GM23338 (cell line): Measurements from ENCODE around the gene DGLUCY. TPM values are rescaled to one million over a fixed set of nuclear protein-coding genes. Genes with fewer than 3 reads are reported as not detected.

Experiments
- ATAC-seq: fragments of 200-7000 bp; cut with Tn5 transposase; 3 replicates; pipeline ENCODE4 v1.9.1; 2020
- DNase-seq: peaks from one replicate; pipeline ENCODE4 v3.0.0-alpha.2; 2015; ENCODE audit warnings: low spot score
- H2AFZ ChIP-seq: fragments of 200-600 bp; sonication (generic); 2 replicates; pipeline ENCODE4 v1.8.0; 2016; ENCODE audit warnings: antibody characterized with exemption, mild to moderate bottlenecking, moderate library complexity
- H3F3A ChIP-seq: fragments of 200-600 bp; sonication (generic); replicated peaks from 2 replicates; pipeline ENCODE4 v1.8.0; 2017; ENCODE audit warnings: antibody characterized with exemption, mixed run types, low read depth
- H3K27ac ChIP-seq: fragments of 200-600 bp; sonication (generic); 2 replicates; pipeline ENCODE4 v1.6.1; 2016; ENCODE audit warnings: low read depth
- H3K27me3 ChIP-seq: fragments of 200-600 bp; sonication (generic); 2 replicates; pipeline ENCODE4 v1.8.0; 2016; ENCODE audit warnings: mild to moderate bottlenecking, mixed run types, moderate library complexity; ENCODE audit not compliant: insufficient read depth
- H3K36me3 ChIP-seq: fragments of 200-600 bp; sonication (generic); 2 replicates; pipeline ENCODE4 v1.8.0; 2016; ENCODE audit warnings: mild to moderate bottlenecking; ENCODE audit not compliant: insufficient read depth
- H3K4me1 ChIP-seq: fragments of 200-600 bp; sonication (generic); 2 replicates; pipeline ENCODE4 v1.8.0; 2016; ENCODE audit warnings: mild to moderate bottlenecking, moderate library complexity; ENCODE audit not compliant: insufficient read depth
- H3K4me2 ChIP-seq: fragments of 200-600 bp; sonication (generic); 2 replicates; pipeline ENCODE4 v1.7.1; 2017; ENCODE audit warnings: mixed run types
- H3K4me3 ChIP-seq: fragments of 200-600 bp; sonication (generic); 2 replicates; pipeline ENCODE4 v1.6.1; 2016; ENCODE audit warnings: mixed run types
- H3K79me2 ChIP-seq: fragments of 200-600 bp; sonication (generic); replicated peaks from 2 replicates; pipeline ENCODE4 v1.8.0; 2017; ENCODE audit warnings: mild to moderate bottlenecking; ENCODE audit not compliant: insufficient read depth
- H3K9me2 ChIP-seq: fragments of 200-600 bp; sonication (generic); 2 replicates; pipeline ENCODE4 v1.8.0; 2017; ENCODE audit not compliant: insufficient read depth
- H4K20me1 ChIP-seq: fragments of 200-600 bp; sonication (generic); replicated peaks from 2 replicates; pipeline ENCODE4 v1.8.0; 2017; ENCODE audit warnings: mild to moderate bottlenecking; ENCODE audit not compliant: insufficient read depth
- H3K27ac Mint-ChIP-seq: 2 replicates; pipeline ENCODE4 v1.8.0; 2020; ENCODE audit warnings: inconsistent platforms, mild to moderate bottlenecking, moderate library complexity, mixed read lengths
- H3K27me3 Mint-ChIP-seq: 3 replicates; pipeline ENCODE4 v1.8.0; 2022; ENCODE audit warnings: low read depth, mild to moderate bottlenecking, moderate library complexity, mixed read lengths, inconsistent platforms; ENCODE audit not compliant: insufficient read depth, poor library complexity
- H3K36me3 Mint-ChIP-seq: 3 replicates; pipeline ENCODE4 v1.8.0; 2021; ENCODE audit warnings: low read depth, mild to moderate bottlenecking, inconsistent platforms, moderate library complexity, mixed read lengths
- H3K4me1 Mint-ChIP-seq: 3 replicates; pipeline ENCODE4 v1.8.0; 2020; ENCODE audit warnings: mild to moderate bottlenecking, inconsistent platforms, mixed read lengths
- H3K4me3 Mint-ChIP-seq: 3 replicates; pipeline ENCODE4 v1.8.0; 2021; ENCODE audit warnings: moderate library complexity, mild to moderate bottlenecking, inconsistent platforms, mixed read lengths
- H3K9me3 Mint-ChIP-seq: 3 replicates; pipeline ENCODE4 v1.8.0; 2020; ENCODE audit warnings: moderate library complexity, mild to moderate bottlenecking, inconsistent platforms, mixed read lengths
- CREB1 ChIP-seq: fragments of 250-450 bp; sonication (Bioruptor Pico); IDR thresholded peaks from 2 replicates; pipeline ENCODE4 v1.5.0; 2020; ENCODE audit warnings: low read depth, mild to moderate bottlenecking, moderate library complexity
- EZH2 ChIP-seq: fragments of 200-600 bp; sonication (generic); IDR thresholded peaks from one replicate; pipeline ENCODE4 v1.8.0; 2017; ENCODE audit warnings: antibody characterized with exemption, mild to moderate bottlenecking, low read depth; ENCODE audit not compliant: unreplicated experiment
- EZH2phosphoT487 ChIP-seq: fragments of 200-600 bp; sonication (generic); IDR thresholded peaks from one replicate; pipeline ENCODE4 v1.8.1; 2018; ENCODE audit warnings: antibody characterized with exemption; ENCODE audit not compliant: unreplicated experiment
- JUNB ChIP-seq: IDR thresholded peaks from one replicate; pipeline ENCODE4 v1.6.1; 2016; ENCODE audit warnings: antibody characterized with exemption; ENCODE audit not compliant: unreplicated experiment
- NANOG ChIP-seq: IDR thresholded peaks from 2 replicates; pipeline ENCODE4 v1.6.1; 2016; ENCODE audit warnings: antibody characterized with exemption, borderline replicate concordance
- POLR2AphosphoS5 ChIP-seq: IDR thresholded peaks from 2 replicates; pipeline ENCODE4 v1.6.1; 2016; ENCODE audit warnings: antibody characterized with exemption, low read depth
- STAT1 ChIP-seq: IDR thresholded peaks from one replicate; pipeline ENCODE4 v1.6.1; 2016; ENCODE audit warnings: antibody characterized with exemption; ENCODE audit not compliant: unreplicated experiment
- ZNF114 ChIP-seq: fragments of 250-450 bp; sonication (Bioruptor Pico); IDR thresholded peaks from 2 replicates; pipeline ENCODE4 v1.5.0; 2020; ENCODE audit warnings: mild to moderate bottlenecking, moderate library complexity
- ZNF331 ChIP-seq: fragments of 250-450 bp; sonication (Bioruptor Pico); IDR thresholded peaks from 2 replicates; pipeline ENCODE4 v1.5.0; 2020; ENCODE audit warnings: low read depth, mild to moderate bottlenecking, moderate library complexity
- polyA plus RNA-seq: library from polyadenylated mRNA; unstranded; fragments of >200 nt; fragmentation: Nextera tagmentation; extraction: Ambion mirVana; gene quantifications from 2 replicates; pipeline ENCODE4 v1.2.1, GENCODE V29; 2016
- total RNA-seq: library from RNA; depleted of rRNA; stranded (reverse); fragments of >200 nt; shearing (Covaris generic); gene quantifications from 2 replicates; pipeline ENCODE4 v1.2.3, GENCODE V29; 2014
- TF ChIP-seq, protein P1 (sequence below): fragments of 250-450 bp; sonication (Bioruptor Pico); IDR thresholded peaks from 2 replicates; pipeline ENCODE4 v1.5.0; 2020; ENCODE audit warnings: mild to moderate bottlenecking, moderate library complexity
- TF ChIP-seq, protein P2 (sequence below): IDR thresholded peaks from 2 replicates; pipeline ENCODE4 v1.6.1; 2016; ENCODE audit warnings: antibody characterized with exemption
- TF ChIP-seq, protein P3 (sequence below): IDR thresholded peaks from one replicate; pipeline ENCODE4 v1.6.1; 2018; ENCODE audit warnings: antibody characterized with exemption; ENCODE audit not compliant: unreplicated experiment
- TF ChIP-seq, protein P4 (sequence below), 2 experiments: fragments of 200-600 bp in 1 of 2; sonication (generic) in 1 of 2; conservative IDR thresholded peaks; 2 replicates each; pipeline versions ENCODE4 v1.5.1 to v1.6.1; 2016 to 2017; ENCODE audit warnings: antibody characterized with exemption in 2 of 2, low read depth in 2 of 2, mild to moderate bottlenecking in 2 of 2, moderate library complexity in 1 of 2

Gene DGLUCY
- total and polyA plus RNA-seq, 2 experiments from 2014 or later, result 14.6 to 31.6 TPM

DNA sequence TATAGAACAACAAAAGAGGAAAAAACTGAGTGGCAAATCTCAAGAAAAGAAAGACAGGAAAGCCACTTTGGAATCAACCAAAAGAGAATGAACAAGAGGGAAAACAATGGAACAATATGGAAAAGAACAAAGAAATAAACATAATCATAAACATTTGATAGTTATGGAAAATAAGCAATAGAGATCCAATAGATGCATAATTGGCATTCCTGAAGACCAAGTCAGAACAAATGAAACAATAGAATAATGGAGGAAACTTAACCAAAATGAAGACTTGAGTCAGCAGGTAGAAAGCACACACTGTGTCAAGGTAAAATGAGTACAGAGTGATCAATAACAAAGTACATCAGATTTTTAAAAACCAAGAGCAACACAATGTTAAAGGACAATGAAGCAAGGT, 43.3 kb upstream of the DGLUCY start:
- no peak overlapping the region for H3K4me3 Mint-ChIP-seq
- no peak overlapping the region for H3K27ac Mint-ChIP-seq
- no peaks in the 10 kb centered on the region for H3K4me1 Mint-ChIP-seq

More for the DNA sequence above, 43.3 kb upstream of the DGLUCY start:
- DNase-seq, result no peak
- Histone ChIP-seq H3K4me3 (no peak overlapping the region), H3K27me3 (no peaks in the 10 kb centered on the region), H3K9me2 (no peaks in the 10 kb centered on the region), H3K36me3 (no peaks in the 10 kb centered on the region), H2AFZ (no peak overlapping the region), H3K4me1 (no peaks in the 10 kb centered on the region), H3K4me2 (no peak overlapping the region), H4K20me1 (no peaks in the 10 kb centered on the region), H3K27ac (no peak overlapping the region), H3K79me2 (no peaks in the 10 kb centered on the region), H3F3A (no peaks in the 10 kb centered on the region)
- H3K9me3 Mint-ChIP-seq, result no peaks in the 10 kb centered on the region; the same call in 2 of the 3 replicates
- peaks cover 3% of the 10 kb centered on the region for H3K27me3 Mint-ChIP-seq
- no peak for ATAC-seq
- H3K36me3 Mint-ChIP-seq, result no peaks in the 10 kb centered on the region
- TF ChIP-seq, protein P1, sequence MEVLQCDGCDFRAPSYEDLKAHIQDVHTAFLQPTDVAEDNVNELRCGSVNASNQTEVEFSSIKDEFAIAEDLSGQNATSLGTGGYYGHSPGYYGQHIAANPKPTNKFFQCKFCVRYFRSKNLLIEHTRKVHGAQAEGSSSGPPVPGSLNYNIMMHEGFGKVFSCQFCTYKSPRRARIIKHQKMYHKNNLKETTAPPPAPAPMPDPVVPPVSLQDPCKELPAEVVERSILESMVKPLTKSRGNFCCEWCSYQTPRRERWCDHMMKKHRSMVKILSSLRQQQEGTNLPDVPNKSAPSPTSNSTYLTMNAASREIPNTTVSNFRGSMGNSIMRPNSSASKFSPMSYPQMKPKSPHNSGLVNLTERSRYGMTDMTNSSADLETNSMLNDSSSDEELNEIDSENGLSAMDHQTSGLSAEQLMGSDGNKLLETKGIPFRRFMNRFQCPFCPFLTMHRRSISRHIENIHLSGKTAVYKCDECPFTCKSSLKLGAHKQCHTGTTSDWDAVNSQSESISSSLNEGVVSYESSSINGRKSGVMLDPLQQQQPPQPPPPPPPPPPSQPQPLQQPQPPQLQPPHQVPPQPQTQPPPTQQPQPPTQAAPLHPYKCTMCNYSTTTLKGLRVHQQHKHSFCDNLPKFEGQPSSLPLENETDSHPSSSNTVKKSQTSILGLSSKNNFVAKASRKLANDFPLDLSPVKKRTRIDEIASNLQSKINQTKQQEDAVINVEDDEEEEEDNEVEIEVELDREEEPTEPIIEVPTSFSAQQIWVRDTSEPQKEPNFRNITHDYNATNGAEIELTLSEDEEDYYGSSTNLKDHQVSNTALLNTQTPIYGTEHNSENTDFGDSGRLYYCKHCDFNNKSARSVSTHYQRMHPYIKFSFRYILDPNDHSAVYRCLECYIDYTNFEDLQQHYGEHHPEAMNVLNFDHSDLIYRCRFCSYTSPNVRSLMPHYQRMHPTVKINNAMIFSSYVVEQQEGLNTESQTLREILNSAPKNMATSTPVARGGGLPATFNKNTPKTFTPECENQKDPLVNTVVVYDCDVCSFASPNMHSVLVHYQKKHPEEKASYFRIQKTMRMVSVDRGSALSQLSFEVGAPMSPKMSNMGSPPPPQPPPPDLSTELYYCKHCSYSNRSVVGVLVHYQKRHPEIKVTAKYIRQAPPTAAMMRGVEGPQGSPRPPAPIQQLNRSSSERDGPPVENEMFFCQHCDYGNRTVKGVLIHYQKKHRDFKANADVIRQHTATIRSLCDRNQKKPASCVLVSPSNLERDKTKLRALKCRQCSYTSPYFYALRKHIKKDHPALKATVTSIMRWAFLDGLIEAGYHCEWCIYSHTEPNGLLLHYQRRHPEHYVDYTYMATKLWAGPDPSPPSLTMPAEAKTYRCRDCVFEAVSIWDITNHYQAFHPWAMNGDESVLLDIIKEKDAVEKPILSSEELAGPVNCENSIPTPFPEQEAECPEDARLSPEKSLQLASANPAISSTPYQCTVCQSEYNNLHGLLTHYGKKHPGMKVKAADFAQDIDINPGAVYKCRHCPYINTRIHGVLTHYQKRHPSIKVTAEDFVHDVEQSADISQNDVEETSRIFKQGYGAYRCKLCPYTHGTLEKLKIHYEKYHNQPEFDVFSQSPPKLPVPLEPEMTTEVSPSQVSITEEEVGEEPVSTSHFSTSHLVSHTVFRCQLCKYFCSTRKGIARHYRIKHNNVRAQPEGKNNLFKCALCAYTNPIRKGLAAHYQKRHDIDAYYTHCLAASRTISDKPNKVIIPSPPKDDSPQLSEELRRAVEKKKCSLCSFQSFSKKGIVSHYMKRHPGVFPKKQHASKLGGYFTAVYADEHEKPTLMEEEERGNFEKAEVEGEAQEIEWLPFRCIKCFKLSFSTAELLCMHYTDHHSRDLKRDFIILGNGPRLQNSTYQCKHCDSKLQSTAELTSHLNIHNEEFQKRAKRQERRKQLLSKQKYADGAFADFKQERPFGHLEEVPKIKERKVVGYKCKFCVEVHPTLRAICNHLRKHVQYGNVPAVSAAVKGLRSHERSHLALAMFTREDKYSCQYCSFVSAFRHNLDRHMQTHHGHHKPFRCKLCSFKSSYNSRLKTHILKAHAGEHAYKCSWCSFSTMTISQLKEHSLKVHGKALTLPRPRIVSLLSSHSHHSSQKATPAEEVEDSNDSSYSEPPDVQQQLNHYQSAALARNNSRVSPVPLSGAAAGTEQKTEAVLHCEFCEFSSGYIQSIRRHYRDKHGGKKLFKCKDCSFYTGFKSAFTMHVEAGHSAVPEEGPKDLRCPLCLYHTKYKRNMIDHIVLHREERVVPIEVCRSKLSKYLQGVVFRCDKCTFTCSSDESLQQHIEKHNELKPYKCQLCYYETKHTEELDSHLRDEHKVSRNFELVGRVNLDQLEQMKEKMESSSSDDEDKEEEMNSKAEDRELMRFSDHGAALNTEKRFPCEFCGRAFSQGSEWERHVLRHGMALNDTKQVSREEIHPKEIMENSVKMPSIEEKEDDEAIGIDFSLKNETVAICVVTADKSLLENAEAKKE, result no peak
- TF ChIP-seq EZH2phosphoT487 (no peak), NANOG (no peak), EZH2 (no peak), POLR2AphosphoS5 (no peak), JUNB (no peak), STAT1 (no peak), ZNF114 (no peak), ZNF331 (CRISPR knock-in tag) (no peak), CREB1 (CRISPR knock-in tag) (no peak)
- TF ChIP-seq, protein P2, sequence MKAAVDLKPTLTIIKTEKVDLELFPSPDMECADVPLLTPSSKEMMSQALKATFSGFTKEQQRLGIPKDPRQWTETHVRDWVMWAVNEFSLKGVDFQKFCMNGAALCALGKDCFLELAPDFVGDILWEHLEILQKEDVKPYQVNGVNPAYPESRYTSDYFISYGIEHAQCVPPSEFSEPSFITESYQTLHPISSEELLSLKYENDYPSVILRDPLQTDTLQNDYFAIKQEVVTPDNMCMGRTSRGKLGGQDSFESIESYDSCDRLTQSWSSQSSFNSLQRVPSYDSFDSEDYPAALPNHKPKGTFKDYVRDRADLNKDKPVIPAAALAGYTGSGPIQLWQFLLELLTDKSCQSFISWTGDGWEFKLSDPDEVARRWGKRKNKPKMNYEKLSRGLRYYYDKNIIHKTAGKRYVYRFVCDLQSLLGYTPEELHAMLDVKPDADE, result no peak
- TF ChIP-seq, protein P3, sequence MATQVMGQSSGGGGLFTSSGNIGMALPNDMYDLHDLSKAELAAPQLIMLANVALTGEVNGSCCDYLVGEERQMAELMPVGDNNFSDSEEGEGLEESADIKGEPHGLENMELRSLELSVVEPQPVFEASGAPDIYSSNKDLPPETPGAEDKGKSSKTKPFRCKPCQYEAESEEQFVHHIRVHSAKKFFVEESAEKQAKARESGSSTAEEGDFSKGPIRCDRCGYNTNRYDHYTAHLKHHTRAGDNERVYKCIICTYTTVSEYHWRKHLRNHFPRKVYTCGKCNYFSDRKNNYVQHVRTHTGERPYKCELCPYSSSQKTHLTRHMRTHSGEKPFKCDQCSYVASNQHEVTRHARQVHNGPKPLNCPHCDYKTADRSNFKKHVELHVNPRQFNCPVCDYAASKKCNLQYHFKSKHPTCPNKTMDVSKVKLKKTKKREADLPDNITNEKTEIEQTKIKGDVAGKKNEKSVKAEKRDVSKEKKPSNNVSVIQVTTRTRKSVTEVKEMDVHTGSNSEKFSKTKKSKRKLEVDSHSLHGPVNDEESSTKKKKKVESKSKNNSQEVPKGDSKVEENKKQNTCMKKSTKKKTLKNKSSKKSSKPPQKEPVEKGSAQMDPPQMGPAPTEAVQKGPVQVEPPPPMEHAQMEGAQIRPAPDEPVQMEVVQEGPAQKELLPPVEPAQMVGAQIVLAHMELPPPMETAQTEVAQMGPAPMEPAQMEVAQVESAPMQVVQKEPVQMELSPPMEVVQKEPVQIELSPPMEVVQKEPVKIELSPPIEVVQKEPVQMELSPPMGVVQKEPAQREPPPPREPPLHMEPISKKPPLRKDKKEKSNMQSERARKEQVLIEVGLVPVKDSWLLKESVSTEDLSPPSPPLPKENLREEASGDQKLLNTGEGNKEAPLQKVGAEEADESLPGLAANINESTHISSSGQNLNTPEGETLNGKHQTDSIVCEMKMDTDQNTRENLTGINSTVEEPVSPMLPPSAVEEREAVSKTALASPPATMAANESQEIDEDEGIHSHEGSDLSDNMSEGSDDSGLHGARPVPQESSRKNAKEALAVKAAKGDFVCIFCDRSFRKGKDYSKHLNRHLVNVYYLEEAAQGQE, result no peak
- TF ChIP-seq, protein P4, sequence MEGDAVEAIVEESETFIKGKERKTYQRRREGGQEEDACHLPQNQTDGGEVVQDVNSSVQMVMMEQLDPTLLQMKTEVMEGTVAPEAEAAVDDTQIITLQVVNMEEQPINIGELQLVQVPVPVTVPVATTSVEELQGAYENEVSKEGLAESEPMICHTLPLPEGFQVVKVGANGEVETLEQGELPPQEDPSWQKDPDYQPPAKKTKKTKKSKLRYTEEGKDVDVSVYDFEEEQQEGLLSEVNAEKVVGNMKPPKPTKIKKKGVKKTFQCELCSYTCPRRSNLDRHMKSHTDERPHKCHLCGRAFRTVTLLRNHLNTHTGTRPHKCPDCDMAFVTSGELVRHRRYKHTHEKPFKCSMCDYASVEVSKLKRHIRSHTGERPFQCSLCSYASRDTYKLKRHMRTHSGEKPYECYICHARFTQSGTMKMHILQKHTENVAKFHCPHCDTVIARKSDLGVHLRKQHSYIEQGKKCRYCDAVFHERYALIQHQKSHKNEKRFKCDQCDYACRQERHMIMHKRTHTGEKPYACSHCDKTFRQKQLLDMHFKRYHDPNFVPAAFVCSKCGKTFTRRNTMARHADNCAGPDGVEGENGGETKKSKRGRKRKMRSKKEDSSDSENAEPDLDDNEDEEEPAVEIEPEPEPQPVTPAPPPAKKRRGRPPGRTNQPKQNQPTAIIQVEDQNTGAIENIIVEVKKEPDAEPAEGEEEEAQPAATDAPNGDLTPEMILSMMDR (conservative IDR thresholded peaks at IDR 0.05; ENCODE audit: low read depth in 2 of 2), result no peak
